ENCODE measurements around the gene CENPB.

Gene CENPB

GRCh38 chr20:3767110-3767426 lies 19.5 kb downstream of the CENPB start:
- no peak for TF ChIP-seq CTCF (IDR thresholded peaks at IDR 0.05; ENCODE audit: low read depth, low read length)
- peaks cover 6% of the 10 kb centered on the region for H3K4me1 ChIP-seq

GRCh38 chr20:3766422-3767109 lies 20.0 kb downstream of the CENPB start:
- DNase-seq: no peak
- H3K36me3 ChIP-seq: peaks cover 3% of the 10 kb centered on the region; the same call in 1 of the 2 replicates
- no peaks in the 10 kb centered on the region for H3K9me3 ChIP-seq
- H3K4me1 ChIP-seq: peaks cover 6% of the 10 kb centered on the region
- peak overlapping the region; percentile 91 for H3K4me3 ChIP-seq (ENCODE audit: low read depth, low read length)
- no peak for TF ChIP-seq CTCF (IDR thresholded peaks at IDR 0.05; ENCODE audit: low read depth, low read length)
- H3K27me3 ChIP-seq: no peaks in the 10 kb centered on the region

More at GRCh38 chr20:3767110-3767426, 19.5 kb downstream of the CENPB start:
- H3K27me3 ChIP-seq: no peaks in the 10 kb centered on the region
- peak overlapping the region; percentile 91 for H3K4me3 ChIP-seq (ENCODE audit: low read depth, low read length)
- no peak for DNase-seq
- no peaks in the 10 kb centered on the region for H3K36me3 ChIP-seq
- no peaks in the 10 kb centered on the region for H3K9me3 ChIP-seq

- no peak overlapping the region for H3K4me3 ChIP-seq (ENCODE audit: low read depth, low read length)
- no peak for DNase-seq
These were observed 21.2 kb downstream of the CENPB start for GRCh38 chr20:3765171-3765882.

GRCh38 chr20:3764659-3765058 lies 21.9 kb downstream of the CENPB start:
- Histone ChIP-seq H3K4me3 (ENCODE audit: low read depth, low read length) (no peak overlapping the region), H3K36me3 (peaks cover 11% of the 10 kb centered on the region), H3K4me1 (peaks cover 6% of the 10 kb centered on the region), H3K27me3 (no peaks in the 10 kb centered on the region), H3K9me3 (no peaks in the 10 kb centered on the region)
- no peak for TF ChIP-seq CTCF (IDR thresholded peaks at IDR 0.05; ENCODE audit: low read depth, low read length)
- no peak for DNase-seq

More at GRCh38 chr20:3765171-3765882, 21.2 kb downstream of the CENPB start:
- no peaks in the 10 kb centered on the region for H3K27me3 ChIP-seq
- peaks cover 8% of the 10 kb centered on the region; the same call in 1 of the 2 replicates for H3K36me3 ChIP-seq
- no peak for TF ChIP-seq CTCF (IDR thresholded peaks at IDR 0.05; ENCODE audit: low read depth, low read length)
- H3K4me1 ChIP-seq: peaks cover 6% of the 10 kb centered on the region
- no peaks in the 10 kb centered on the region for H3K9me3 ChIP-seq

GRCh38 chr20:3763671-3764601 lies 22.6 kb downstream of the CENPB start:
- TF ChIP-seq CTCF (IDR thresholded peaks at IDR 0.05; ENCODE audit: low read depth, low read length): no peak
- H3K4me3 ChIP-seq (ENCODE audit: low read depth, low read length): no peak overlapping the region
- no peaks in the 10 kb centered on the region for H3K27me3 ChIP-seq
- peaks cover 5% of the 10 kb centered on the region for H3K4me1 ChIP-seq
- no peak for DNase-seq
- H3K9me3 ChIP-seq: no peaks in the 10 kb centered on the region
- peaks cover 13% of the 10 kb centered on the region for H3K36me3 ChIP-seq

Data from BE2C (cell line).